Hepatocyte (in vitro differentiated cells): ENCODE measurements around the gene GATA6. TPM values are rescaled to one million over a fixed set of nuclear protein-coding genes. Genes with fewer than 3 reads are reported as not detected.
A peak's percentile ranks its signal among the peaks of the same experiment; 100 is the strongest.

Source experiments
- DNase-seq: peaks from one replicate; pipeline ENCODE4 v3.0.0-alpha.2; 2016; ENCODE audit warnings: low spot score
- H2AFZ ChIP-seq: fragments of 200-600 bp; sonication (generic); 2 replicates; pipeline ENCODE4 v1.6.0; 2016; ENCODE audit warnings: antibody characterized with exemption, mild to moderate bottlenecking
- H3K27ac ChIP-seq: fragments of 200-600 bp; sonication (generic); 2 replicates; pipeline ENCODE4 v1.5.1; 2016; ENCODE audit warnings: mild to moderate bottlenecking
- H3K27me3 ChIP-seq: fragments of 200-600 bp; sonication (generic); 2 replicates; pipeline ENCODE4 v1.6.1; 2016
- H3K36me3 ChIP-seq: fragments of 200-600 bp; sonication (generic); replicated peaks from 2 replicates; pipeline ENCODE4 v1.5.1; 2016; ENCODE audit warnings: low read depth; ENCODE audit not compliant: insufficient read depth
- H3K4me1 ChIP-seq: fragments of 200-600 bp; sonication (generic); 2 replicates; pipeline ENCODE4 v1.5.1; 2016; ENCODE audit warnings: mild to moderate bottlenecking, moderate library complexity; ENCODE audit not compliant: insufficient read depth
- H3K4me2 ChIP-seq: fragments of 200-600 bp; sonication (generic); 2 replicates; pipeline ENCODE4 v1.6.0; 2016
- H3K4me3 ChIP-seq: fragments of 200-600 bp; sonication (generic); 2 replicates; pipeline ENCODE4 v1.5.1; 2016; ENCODE audit warnings: mild to moderate bottlenecking
- H3K79me2 ChIP-seq: fragments of 200-600 bp; sonication (generic); 2 replicates; pipeline ENCODE4 v1.6.0; 2017; ENCODE audit warnings: mild to moderate bottlenecking
- H3K9me2 ChIP-seq: fragments of 200-600 bp; sonication (generic); replicated peaks from 2 replicates; pipeline ENCODE4 v1.6.0; 2017; ENCODE audit warnings: mild to moderate bottlenecking; ENCODE audit not compliant: insufficient read depth
- H3K9me3 ChIP-seq: fragments of 200-600 bp; sonication (generic); 2 replicates; pipeline ENCODE4 v1.5.1; 2016; ENCODE audit warnings: low read depth, mild to moderate bottlenecking
- H4K20me1 ChIP-seq: fragments of 200-600 bp; sonication (generic); 2 replicates; pipeline ENCODE4 v1.6.0; 2016; ENCODE audit warnings: mild to moderate bottlenecking; ENCODE audit not compliant: insufficient read depth, poor library complexity, severe bottlenecking
- CTCF ChIP-seq: fragments of 200-600 bp; sonication (generic); IDR thresholded peaks from 2 replicates; pipeline ENCODE4 v1.5.1; 2016; ENCODE audit warnings: antibody characterized with exemption, mild to moderate bottlenecking; ENCODE audit not compliant: poor library complexity
- EZH2 ChIP-seq: fragments of 200-600 bp; sonication (generic); IDR thresholded peaks from 2 replicates; pipeline ENCODE4 v1.6.1; 2016; ENCODE audit warnings: antibody characterized with exemption, mild to moderate bottlenecking, borderline replicate concordance
- EZH2phosphoT487 ChIP-seq: fragments of 200-600 bp; sonication (generic); IDR thresholded peaks from one replicate; pipeline ENCODE4 v1.6.1; 2018; ENCODE audit warnings: antibody characterized with exemption, mild to moderate bottlenecking, low read depth, moderate library complexity; ENCODE audit not compliant: unreplicated experiment, severe bottlenecking
- WGBS: methylation state at CpG from one replicate; pipeline ENCODE4 v1.1.6; 2016; ENCODE audit warnings: low lambda C conversion rate; ENCODE audit errors: missing lambda C conversion rate; 5-methylcytosine and 5-hydroxymethylcytosine counted together
- polyA plus RNA-seq: library from polyadenylated mRNA; unstranded; fragments of >200 nt; fragmentation: Nextera tagmentation; extraction: Ambion mirVana; gene quantifications from 2 replicates; pipeline ENCODE4 v1.2.1, GENCODE V29; 2016
- total RNA-seq: library from RNA; depleted of rRNA; stranded (reverse); fragments of >200 nt; gene quantifications from 2 replicates; pipeline ENCODE4 v1.2.3, GENCODE V29; 2014

The GATA6 gene
- total and polyA plus RNA-seq, 2 experiments from 2014 or later, result 125 to 128 TPM

- peaks cover 7% of the 10 kb centered on the region for H4K20me1 ChIP-seq
- WGBS, result 5% methylated on average over 46 of the region's 50 CpGs
- H3K79me2 ChIP-seq, result peaks cover 83% of the 10 kb centered on the region
- peak overlapping the region; percentile 63 for H3K4me3 ChIP-seq
- H3K9me2 ChIP-seq, result no peaks in the 10 kb centered on the region
- no peaks in the 10 kb centered on the region for H3K36me3 ChIP-seq
- TF ChIP-seq CTCF, result no peak
- TF ChIP-seq EZH2, result peak; percentile 77
- peak overlapping the region; percentile 100 for H3K27ac ChIP-seq
- DNase-seq, result peak; percentile 21
- H3K4me1 ChIP-seq, result peaks cover 9% of the 10 kb centered on the region
- no peaks in the 10 kb centered on the region for H3K9me3 ChIP-seq
- peak overlapping the region; percentile 34 for H2AFZ ChIP-seq
- no peaks in the 10 kb centered on the region for H3K27me3 ChIP-seq
- H3K4me2 ChIP-seq, result peak overlapping the region; percentile 85
These were observed 4.3 kb upstream of the GATA6 start for GRCh38 chr18:22165049-22165602.

GRCh38 chr18:22165603-22166068, 3.8 kb upstream of the GATA6 start:
- Histone ChIP-seq H3K79me2 (peaks cover 88% of the 10 kb centered on the region), H3K36me3 (no peaks in the 10 kb centered on the region), H3K4me1 (peaks cover 9% of the 10 kb centered on the region), H3K9me3 (no peaks in the 10 kb centered on the region), H4K20me1 (peaks cover 12% of the 10 kb centered on the region), H3K27ac (peak overlapping the region; percentile 100), H3K27me3 (no peaks in the 10 kb centered on the region), H3K9me2 (no peaks in the 10 kb centered on the region), H3K4me3 (peak overlapping the region; percentile 87), H2AFZ (peak overlapping the region; percentile 9), H3K4me2 (peak overlapping the region; percentile 85)
- TF ChIP-seq EZH2phosphoT487 (peak; percentile 59), CTCF (no peak), EZH2 (peak; percentile 69)
- WGBS, result 2% methylated on average over 35 of the region's 57 CpGs
- peak; percentile 37 for DNase-seq

GRCh38 chr18:22166069-22166950, 3.1 kb upstream of the GATA6 start:
- Histone ChIP-seq H3K27me3 (no peaks in the 10 kb centered on the region), H4K20me1 (peaks cover 19% of the 10 kb centered on the region), H3K4me3 (peak overlapping the region; percentile 87), H3K9me3 (no peaks in the 10 kb centered on the region), H2AFZ (peak overlapping the region; percentile 9), H3K27ac (peak overlapping the region; percentile 100), H3K4me2 (peak overlapping the region; percentile 85), H3K9me2 (no peaks in the 10 kb centered on the region), H3K79me2 (peaks cover 90% of the 10 kb centered on the region), H3K36me3 (no peaks in the 10 kb centered on the region), H3K4me1 (peaks cover 9% of the 10 kb centered on the region)
- peak; percentile 78 for DNase-seq
- TF ChIP-seq EZH2phosphoT487 (no peak), CTCF (no peak), EZH2 (peak; percentile 15)
- WGBS, result 3% methylated on average over 46 of the region's 46 CpGs
